Stimulated activated naive B cell treated with anti-CD40 and anti-IgM and Interleukin-4, amounts not matched to agents 10 μg/mL and 1 μg/mL and 100 μg/mL, for 72 hours (primary cell): ENCODE measurements around the gene DDX19B.

Source experiments
- ATAC-seq, 2 donors: fragments of 150-1000 bp; cut with Tn5 transposase; replicated peaks; 2 replicates each; pipeline ENCODE4 v1.10.0; 2021; ENCODE audit warnings: moderate library complexity in 1 of 2
- DNase-seq: peaks from one replicate; pipeline ENCODE4 v3.0.0; 2021
- H3K27ac Mint-ChIP-seq: one replicate; pipeline ENCODE4 v1.8.0; 2022; ENCODE audit warnings: mild to moderate bottlenecking, mixed read lengths
- H3K27me3 Mint-ChIP-seq, 2 donors: one replicate each; pipeline ENCODE4 v1.8.0; 2022; ENCODE audit warnings: mixed read lengths in 2 of 2
- H3K36me3 Mint-ChIP-seq, 2 donors: one replicate each; pipeline ENCODE4 v1.8.0; 2022; ENCODE audit warnings: mixed read lengths in 2 of 2, mild to moderate bottlenecking in 1 of 2
- H3K4me1 Mint-ChIP-seq, 2 donors: one replicate each; pipeline ENCODE4 v1.8.0; 2022; ENCODE audit warnings: mixed read lengths in 2 of 2, mild to moderate bottlenecking in 1 of 2
- H3K4me3 Mint-ChIP-seq, 2 donors: one replicate each; pipeline ENCODE4 v1.8.0; 2022; ENCODE audit warnings: mild to moderate bottlenecking in 2 of 2, mixed read lengths in 2 of 2, moderate library complexity in 1 of 2
- H3K9me3 Mint-ChIP-seq, 2 donors: one replicate each; pipeline ENCODE4 v1.8.0; 2022; ENCODE audit warnings: mixed read lengths in 2 of 2, mild to moderate bottlenecking in 1 of 2

Gene DDX19B

GRCh38 chr16:70381604-70382342 lies 82.8 kb downstream of the DDX19B start:
- ATAC-seq, result peak; percentile 22 to 23
- Mint-ChIP-seq H3K36me3 (peaks cover 35 to 38% of the 10 kb centered on the region in 2 donors), H3K4me1 (peaks cover 5 to 25% of the 10 kb centered on the region in 2 donors), H3K27me3 (no peaks in the 10 kb centered on the region), H3K27ac (peak overlapping the region; percentile 97), H3K4me3 (peak overlapping the region; percentile 87 to 94), H3K9me3 (no peaks in the 10 kb centered on the region)
- no peak for DNase-seq

- Mint-ChIP-seq H3K4me3 (no peak overlapping the region), H3K36me3 (peaks cover 37 to 38% of the 10 kb centered on the region in 2 donors), H3K4me1 (peaks cover 3 to 18% of the 10 kb centered on the region in 2 donors), H3K27me3 (no peaks in the 10 kb centered on the region), H3K27ac (no peak overlapping the region), H3K9me3 (no peaks in the 10 kb centered on the region)
- DNase-seq (no peak), ATAC-seq (no peak)
Measured at GRCh38 chr16:70383421-70383960, 84.5 kb downstream of the DDX19B start.
